Erythroblast (primary cell): ENCODE data around the gene FGD6.

Experiments
- GATA1 ChIP-seq: IDR thresholded peaks from 2 replicates; pipeline ENCODE4 v1.6.1; 2011; ENCODE audit warnings: low read depth, mild to moderate bottlenecking, control low read depth, low read length, moderate library complexity
- POLR2A ChIP-seq: IDR thresholded peaks from 2 replicates; pipeline ENCODE4 v1.6.1; 2011; ENCODE audit warnings: mild to moderate bottlenecking, low read length

DNA sequence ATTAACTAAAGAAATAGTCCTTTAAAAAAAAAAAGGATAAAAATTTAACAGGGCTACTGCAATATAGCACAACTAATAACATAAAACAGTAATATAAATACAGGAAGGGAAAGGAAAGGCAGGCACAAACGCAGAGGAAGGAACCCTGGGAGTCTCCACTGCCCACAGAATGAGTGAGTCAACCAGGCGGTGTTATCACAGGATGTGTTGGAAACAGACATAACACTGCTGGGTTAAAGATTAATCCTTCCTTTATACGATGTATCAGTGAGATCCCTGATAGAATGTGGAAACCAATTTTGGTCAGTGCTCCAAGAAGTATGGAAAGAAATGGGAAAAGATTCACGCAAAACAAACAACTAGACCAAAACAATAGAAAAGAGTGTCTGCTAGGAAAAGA, 47.9 kb downstream of the FGD6 start:
- TF ChIP-seq POLR2A (no peak), GATA1 (no peak)
